HepG2 (cell line): Measurements from ENCODE around the gene DOCK1. TPM values are rescaled to one million over a fixed set of nuclear protein-coding genes. Genes with fewer than 3 reads are reported as not detected.

Experiments
- ATAC-seq: fragments of 200-7000 bp; cut with Tn5 transposase; 3 replicates; pipeline ENCODE4 v1.9.1; 2020; ENCODE audit warnings: mild to moderate bottlenecking, moderate library complexity
- BruUV-seq: library from RNA; stranded (reverse); fragments of 400-500 nt; replicated peaks from 2 replicates; lab custom pipeline; 2021; lab: Mats Ljungman, UMichigan
- CTCF ChIA-PET: fragments of 300-600 bp; formaldehyde crosslinking; extraction: SDS; loops from one replicate; lab custom pipeline; 2021; ENCODE audit warnings: low total read pairs, inconsistent platforms, low intra/inter-chr PET ratio; lab: Yijun Ruan, JAX
- POLR2A ChIA-PET: fragments of 350-600 bp; sonication (Branson Sonifier 250); formaldehyde crosslinking; loops from one replicate; lab custom pipeline; 2020; ENCODE audit warnings: antibody characterized with exemption, inconsistent platforms; lab: Yijun Ruan, JAX
- DNase-seq: peaks from one replicate; pipeline ENCODE4 v3.0.0-alpha.2; 2015; ENCODE audit warnings: low spot score
- FAIRE-seq: peaks from 3 replicates; lab custom pipeline; 2011; peaks lifted over from hg19 to GRCh38; lab: Jason Lieb, UNC
- H2AFZ ChIP-seq: one replicate; pipeline ENCODE4 v1.6.1; 2011; ENCODE audit warnings: low read length, inconsistent platforms
- H3K27ac ChIP-seq: fragments of 300-600 bp; 3 replicates; pipeline ENCODE4 v1.8.0; 2011; ENCODE audit warnings: mixed run types, mild to moderate bottlenecking, mixed read lengths, low read length, inconsistent platforms; ENCODE audit not compliant: insufficient read depth; ENCODE audit errors: extremely low read length
- H3K27me3 ChIP-seq, 2 experiments: fragments of 200-600 bp in 1 of 2; 2 replicates in 1 of 2; 3 replicates in 1 of 2; pipeline versions ENCODE4 v1.6.0 to v1.8.0; 2011; ENCODE audit warnings: low read length in 2 of 2, mild to moderate bottlenecking in 2 of 2, moderate library complexity in 2 of 2, inconsistent platforms in 1 of 2; ENCODE audit not compliant: insufficient read depth in 2 of 2, control insufficient read depth in 1 of 2
- H3K36me3 ChIP-seq, 2 experiments: fragments of 200-600 bp in 1 of 2; replicated peaks in 1 of 2; 2 replicates in 1 of 2; 3 replicates in 1 of 2; pipeline versions ENCODE4 v1.5.1 to v1.8.0; 2011; ENCODE audit warnings: low read length in 2 of 2, inconsistent platforms in 1 of 2; ENCODE audit not compliant: insufficient read depth in 2 of 2, control insufficient read depth in 1 of 2
- H3K4me1 ChIP-seq: 2 replicates; pipeline ENCODE4 v1.5.1; 2012; ENCODE audit warnings: low read length, inconsistent platforms; ENCODE audit not compliant: insufficient read depth
- H3K4me2 ChIP-seq: 2 replicates; pipeline ENCODE4 v1.6.0; 2011; ENCODE audit warnings: low read depth, low read length, inconsistent platforms
- H3K4me3 ChIP-seq, 3 experiments: fragments of 200-600 bp in 1 of 3; sonication (generic), shearing (Covaris generic) in 1 of 3; replicated peaks in 1 of 3; 2 replicates each; pipeline ENCODE4 v1.5.1; 2011 to 2016; ENCODE audit warnings: low read length in 3 of 3, inconsistent platforms in 2 of 3, low read depth in 2 of 3, mild to moderate bottlenecking in 2 of 3, control low read depth in 1 of 3, mixed read lengths in 1 of 3; ENCODE audit not compliant: insufficient read depth in 1 of 3
- H3K79me2 ChIP-seq: one replicate; pipeline ENCODE4 v1.6.1; 2011; ENCODE audit warnings: low read length, inconsistent platforms; ENCODE audit not compliant: insufficient read depth
- H3K9ac ChIP-seq: 2 replicates; pipeline ENCODE4 v1.6.0; 2011; ENCODE audit warnings: mild to moderate bottlenecking, low read depth, low read length, inconsistent platforms; ENCODE audit not compliant: insufficient read depth
- H3K9me3 ChIP-seq: 2 replicates; pipeline ENCODE4 v1.5.1; 2012; ENCODE audit warnings: mild to moderate bottlenecking, low read length
- H4K20me1 ChIP-seq: 2 replicates; pipeline ENCODE4 v1.6.0; 2011; ENCODE audit warnings: inconsistent platforms, mild to moderate bottlenecking, low read length, moderate library complexity; ENCODE audit not compliant: insufficient read depth
- GTF2F1 ChIP-seq: fragments of 150-350 bp; IDR thresholded peaks from 2 replicates; pipeline ENCODE4 v1.6.1; 2014; ENCODE audit warnings: low read length
- KDM4B ChIP-seq: sonication (generic); formaldehyde crosslinking; IDR thresholded peaks from 2 replicates; pipeline ENCODE4 v1.4.0; 2020; ENCODE audit warnings: missing genetic modification reagents
- NFRKB ChIP-seq: fragments of 450-650 bp; IDR thresholded peaks from 2 replicates; pipeline ENCODE4 v1.6.1; 2017
- PRPF4 ChIP-seq: fragments of 200-400 bp; formaldehyde crosslinking; IDR thresholded peaks from 2 replicates; pipeline ENCODE4 v1.6.1; 2016; ENCODE audit warnings: low read length, low read depth; ENCODE audit not compliant: poor library complexity, severe bottlenecking
- REXO4 ChIP-seq: sonication (generic); formaldehyde crosslinking; IDR thresholded peaks from 2 replicates; pipeline ENCODE4 v1.8.0; 2022; ENCODE audit warnings: missing genetic modification reagents, mild to moderate bottlenecking, borderline replicate concordance
- SOX6 ChIP-seq, 2 experiments: fragments of 450-650 bp in 1 of 2; sonication (generic) in 1 of 2; formaldehyde crosslinking in 1 of 2; IDR thresholded peaks; 2 replicates each; pipeline versions ENCODE4 v1.4.0 to v1.6.1; 2017 to 2020; ENCODE audit warnings: antibody characterized with exemption in 1 of 2, mild to moderate bottlenecking in 1 of 2, missing genetic modification reagents in 1 of 2
- TBL1XR1 ChIP-seq: fragments of 150-350 bp; IDR thresholded peaks from 2 replicates; pipeline ENCODE4 v1.6.1; 2014; ENCODE audit warnings: borderline replicate concordance, low read length; ENCODE audit not compliant: partially characterized antibody
- ZKSCAN8 ChIP-seq: IDR thresholded peaks from 2 replicates; pipeline ENCODE4 v1.6.1; 2016; ENCODE audit warnings: borderline replicate concordance, missing genetic modification reagents, missing compliant biosample characterization
- WGBS: methylation state at CpG from one replicate; pipeline ENCODE4 v1.1.6; 2017; ENCODE audit warnings: low lambda C conversion rate; 5-methylcytosine and 5-hydroxymethylcytosine counted together
- in situ Hi-C: cut with HindIII; loops from 2 replicates; pipeline ENCODE4 v1.10.0; 2017; ENCODE audit warnings: low pct_unique_long_range_greater_than_20kb; ENCODE audit not compliant: extremely low pct_ligation_motif_present
- intact Hi-C: fragments of 100-400 bp; cut with micrococcal nuclease; formaldehyde crosslinking; loops from one replicate; pipeline ENCODE4 v1.10.0; 2022; ENCODE audit not compliant: unreplicated experiment
- polyA plus RNA-seq, 8 experiments: library from polyadenylated mRNA; depleted of rRNA in 3 of 8; stranded (reverse) in 7 of 8; unstranded in 1 of 8; fragments of >200 nt; fragmentation: Illumina TruSeq in 4 of 8; extraction: Trizol in 4 of 8; gene quantifications; 2 replicates each; pipeline versions ENCODE4 v1.2.1 to v1.2.3, GENCODE V29; 2011 to 2016; ENCODE audit warnings: low read depth in 4 of 8, missing spikeins in 1 of 8, mixed read lengths in 1 of 8; ENCODE audit not compliant: insufficient read depth in 1 of 8
- total RNA-seq, 5 experiments: library from RNA; depleted of rRNA; stranded (reverse); fragments of >200 nt; fragmentation: Illumina TruSeq; extraction: Trizol; gene quantifications; 2 replicates each; pipeline ENCODE4 v1.2.3, GENCODE V29; 2016; ENCODE audit warnings: low read depth in 1 of 5
- TF ChIP-seq, protein P1 (sequence below): sonication (generic); formaldehyde crosslinking; IDR thresholded peaks from 2 replicates; pipeline ENCODE4 v1.5.0; 2020; ENCODE audit warnings: missing genetic modification reagents
- TF ChIP-seq, protein P2 (sequence below): sonication (generic); formaldehyde crosslinking; IDR thresholded peaks from 2 replicates; pipeline ENCODE4 v1.4.0; 2020; ENCODE audit warnings: missing genetic modification reagents, borderline replicate concordance
- TF ChIP-seq, protein P3 (sequence below): sonication (generic); formaldehyde crosslinking; IDR thresholded peaks from 2 replicates; pipeline ENCODE4 v1.4.0; 2020; ENCODE audit warnings: missing genetic modification reagents, borderline replicate concordance
- TF ChIP-seq, protein P4 (sequence below): sonication (generic); formaldehyde crosslinking; conservative IDR thresholded peaks from 2 replicates; pipeline ENCODE4 v1.4.0; 2020; ENCODE audit warnings: mild to moderate bottlenecking, missing genetic modification reagents, moderate library complexity

Gene DOCK1
- total and polyA plus RNA-seq, 2 of the 13 experiments (the other 11 are each of a cell fraction or from before 2014, with no cell fraction given): 8.3 to 25.5 TPM

DNA sequence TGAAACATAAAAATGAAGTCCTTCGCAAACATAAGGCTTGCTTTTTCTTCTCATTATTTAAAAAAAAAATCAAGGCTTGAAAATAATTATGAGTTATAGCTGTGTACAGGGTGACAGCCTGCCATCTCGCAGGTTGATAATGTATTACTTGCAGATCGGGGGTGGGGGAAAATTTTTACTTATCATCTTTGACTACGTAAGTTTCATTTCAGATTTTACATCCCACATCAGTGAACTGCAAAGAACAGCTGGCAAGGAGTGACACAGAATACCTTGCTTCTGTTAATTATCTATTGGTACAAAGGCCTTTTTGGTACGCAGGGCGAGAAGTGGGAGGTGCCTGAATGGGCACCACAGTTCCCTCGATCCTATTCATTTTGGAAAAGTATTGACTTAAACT is 232.2 kb downstream of the DOCK1 start:
- no peaks in the 10 kb centered on the region for H3K79me2 ChIP-seq
- WGBS: 95% methylated on average over 7 of the region's 7 CpGs
- DNase-seq (no peak), FAIRE-seq (no peak), ATAC-seq (no peak)
- BruUV-seq: no TSS peak
- H3K9me3 ChIP-seq: no peaks in the 10 kb centered on the region
- H3K27ac ChIP-seq: no peak overlapping the region
- H3K27me3 ChIP-seq: no peaks in the 10 kb centered on the region; a peak in 1 of 5 replicates
- ChIA-PET POLR2A (no interaction called here), CTCF (no interaction called here)
- H3K4me2 ChIP-seq: no peak overlapping the region
- intact Hi-C loops: no loop called here
- peaks cover 30% of the 10 kb centered on the region for H3K4me1 ChIP-seq
- in situ Hi-C loops: no loop called here
- no peaks in the 10 kb centered on the region for H4K20me1 ChIP-seq
- peaks cover 4 to 14% of the 10 kb centered on the region in 2 experiments; a peak in 4 of 5 replicates for H3K36me3 ChIP-seq
- H3K4me3 ChIP-seq: no peak overlapping the region
- no peak overlapping the region for H2AFZ ChIP-seq
- H3K9ac ChIP-seq: no peak overlapping the region
- TF ChIP-seq, protein P1, sequence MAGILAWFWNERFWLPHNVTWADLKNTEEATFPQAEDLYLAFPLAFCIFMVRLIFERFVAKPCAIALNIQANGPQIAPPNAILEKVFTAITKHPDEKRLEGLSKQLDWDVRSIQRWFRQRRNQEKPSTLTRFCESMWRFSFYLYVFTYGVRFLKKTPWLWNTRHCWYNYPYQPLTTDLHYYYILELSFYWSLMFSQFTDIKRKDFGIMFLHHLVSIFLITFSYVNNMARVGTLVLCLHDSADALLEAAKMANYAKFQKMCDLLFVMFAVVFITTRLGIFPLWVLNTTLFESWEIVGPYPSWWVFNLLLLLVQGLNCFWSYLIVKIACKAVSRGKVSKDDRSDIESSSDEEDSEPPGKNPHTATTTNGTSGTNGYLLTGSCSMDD: no peak
- TF ChIP-seq GTF2F1 (no peak), PRPF4 (no peak), REXO4 (CRISPR knock-in tag) (no peak), NFRKB (no peak), ZKSCAN8 (CRISPR knock-in tag) (no peak), TBL1XR1 (no peak), KDM4B (no peak), SOX6 (IDR thresholded peaks at IDR 0.05) (no peak), SOX6 (CRISPR knock-in tag; IDR thresholded peaks at IDR 0.05) (no peak)
- TF ChIP-seq, protein P2, sequence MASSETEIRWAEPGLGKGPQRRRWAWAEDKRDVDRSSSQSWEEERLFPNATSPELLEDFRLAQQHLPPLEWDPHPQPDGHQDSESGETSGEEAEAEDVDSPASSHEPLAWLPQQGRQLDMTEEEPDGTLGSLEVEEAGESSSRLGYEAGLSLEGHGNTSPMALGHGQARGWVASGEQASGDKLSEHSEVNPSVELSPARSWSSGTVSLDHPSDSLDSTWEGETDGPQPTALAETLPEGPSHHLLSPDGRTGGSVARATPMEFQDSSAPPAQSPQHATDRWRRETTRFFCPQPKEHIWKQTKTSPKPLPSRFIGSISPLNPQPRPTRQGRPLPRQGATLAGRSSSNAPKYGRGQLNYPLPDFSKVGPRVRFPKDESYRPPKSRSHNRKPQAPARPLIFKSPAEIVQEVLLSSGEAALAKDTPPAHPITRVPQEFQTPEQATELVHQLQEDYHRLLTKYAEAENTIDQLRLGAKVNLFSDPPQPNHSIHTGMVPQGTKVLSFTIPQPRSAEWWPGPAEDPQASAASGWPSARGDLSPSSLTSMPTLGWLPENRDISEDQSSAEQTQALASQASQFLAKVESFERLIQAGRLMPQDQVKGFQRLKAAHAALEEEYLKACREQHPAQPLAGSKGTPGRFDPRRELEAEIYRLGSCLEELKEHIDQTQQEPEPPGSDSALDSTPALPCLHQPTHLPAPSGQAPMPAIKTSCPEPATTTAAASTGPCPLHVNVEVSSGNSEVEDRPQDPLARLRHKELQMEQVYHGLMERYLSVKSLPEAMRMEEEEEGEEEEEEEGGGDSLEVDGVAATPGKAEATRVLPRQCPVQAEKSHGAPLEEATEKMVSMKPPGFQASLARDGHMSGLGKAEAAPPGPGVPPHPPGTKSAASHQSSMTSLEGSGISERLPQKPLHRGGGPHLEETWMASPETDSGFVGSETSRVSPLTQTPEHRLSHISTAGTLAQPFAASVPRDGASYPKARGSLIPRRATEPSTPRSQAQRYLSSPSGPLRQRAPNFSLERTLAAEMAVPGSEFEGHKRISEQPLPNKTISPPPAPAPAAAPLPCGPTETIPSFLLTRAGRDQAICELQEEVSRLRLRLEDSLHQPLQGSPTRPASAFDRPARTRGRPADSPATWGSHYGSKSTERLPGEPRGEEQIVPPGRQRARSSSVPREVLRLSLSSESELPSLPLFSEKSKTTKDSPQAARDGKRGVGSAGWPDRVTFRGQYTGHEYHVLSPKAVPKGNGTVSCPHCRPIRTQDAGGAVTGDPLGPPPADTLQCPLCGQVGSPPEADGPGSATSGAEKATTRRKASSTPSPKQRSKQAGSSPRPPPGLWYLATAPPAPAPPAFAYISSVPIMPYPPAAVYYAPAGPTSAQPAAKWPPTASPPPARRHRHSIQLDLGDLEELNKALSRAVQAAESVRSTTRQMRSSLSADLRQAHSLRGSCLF (CRISPR knock-in tag): no peak
- TF ChIP-seq, protein P3, sequence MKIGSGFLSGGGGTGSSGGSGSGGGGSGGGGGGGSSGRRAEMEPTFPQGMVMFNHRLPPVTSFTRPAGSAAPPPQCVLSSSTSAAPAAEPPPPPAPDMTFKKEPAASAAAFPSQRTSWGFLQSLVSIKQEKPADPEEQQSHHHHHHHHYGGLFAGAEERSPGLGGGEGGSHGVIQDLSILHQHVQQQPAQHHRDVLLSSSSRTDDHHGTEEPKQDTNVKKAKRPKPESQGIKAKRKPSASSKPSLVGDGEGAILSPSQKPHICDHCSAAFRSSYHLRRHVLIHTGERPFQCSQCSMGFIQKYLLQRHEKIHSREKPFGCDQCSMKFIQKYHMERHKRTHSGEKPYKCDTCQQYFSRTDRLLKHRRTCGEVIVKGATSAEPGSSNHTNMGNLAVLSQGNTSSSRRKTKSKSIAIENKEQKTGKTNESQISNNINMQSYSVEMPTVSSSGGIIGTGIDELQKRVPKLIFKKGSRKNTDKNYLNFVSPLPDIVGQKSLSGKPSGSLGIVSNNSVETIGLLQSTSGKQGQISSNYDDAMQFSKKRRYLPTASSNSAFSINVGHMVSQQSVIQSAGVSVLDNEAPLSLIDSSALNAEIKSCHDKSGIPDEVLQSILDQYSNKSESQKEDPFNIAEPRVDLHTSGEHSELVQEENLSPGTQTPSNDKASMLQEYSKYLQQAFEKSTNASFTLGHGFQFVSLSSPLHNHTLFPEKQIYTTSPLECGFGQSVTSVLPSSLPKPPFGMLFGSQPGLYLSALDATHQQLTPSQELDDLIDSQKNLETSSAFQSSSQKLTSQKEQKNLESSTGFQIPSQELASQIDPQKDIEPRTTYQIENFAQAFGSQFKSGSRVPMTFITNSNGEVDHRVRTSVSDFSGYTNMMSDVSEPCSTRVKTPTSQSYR: no peak
- TF ChIP-seq, protein P4, sequence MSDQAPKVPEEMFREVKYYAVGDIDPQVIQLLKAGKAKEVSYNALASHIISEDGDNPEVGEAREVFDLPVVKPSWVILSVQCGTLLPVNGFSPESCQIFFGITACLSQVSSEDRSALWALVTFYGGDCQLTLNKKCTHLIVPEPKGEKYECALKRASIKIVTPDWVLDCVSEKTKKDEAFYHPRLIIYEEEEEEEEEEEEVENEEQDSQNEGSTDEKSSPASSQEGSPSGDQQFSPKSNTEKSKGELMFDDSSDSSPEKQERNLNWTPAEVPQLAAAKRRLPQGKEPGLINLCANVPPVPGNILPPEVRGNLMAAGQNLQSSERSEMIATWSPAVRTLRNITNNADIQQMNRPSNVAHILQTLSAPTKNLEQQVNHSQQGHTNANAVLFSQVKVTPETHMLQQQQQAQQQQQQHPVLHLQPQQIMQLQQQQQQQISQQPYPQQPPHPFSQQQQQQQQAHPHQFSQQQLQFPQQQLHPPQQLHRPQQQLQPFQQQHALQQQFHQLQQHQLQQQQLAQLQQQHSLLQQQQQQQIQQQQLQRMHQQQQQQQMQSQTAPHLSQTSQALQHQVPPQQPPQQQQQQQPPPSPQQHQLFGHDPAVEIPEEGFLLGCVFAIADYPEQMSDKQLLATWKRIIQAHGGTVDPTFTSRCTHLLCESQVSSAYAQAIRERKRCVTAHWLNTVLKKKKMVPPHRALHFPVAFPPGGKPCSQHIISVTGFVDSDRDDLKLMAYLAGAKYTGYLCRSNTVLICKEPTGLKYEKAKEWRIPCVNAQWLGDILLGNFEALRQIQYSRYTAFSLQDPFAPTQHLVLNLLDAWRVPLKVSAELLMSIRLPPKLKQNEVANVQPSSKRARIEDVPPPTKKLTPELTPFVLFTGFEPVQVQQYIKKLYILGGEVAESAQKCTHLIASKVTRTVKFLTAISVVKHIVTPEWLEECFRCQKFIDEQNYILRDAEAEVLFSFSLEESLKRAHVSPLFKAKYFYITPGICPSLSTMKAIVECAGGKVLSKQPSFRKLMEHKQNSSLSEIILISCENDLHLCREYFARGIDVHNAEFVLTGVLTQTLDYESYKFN: no peak
